Measurements from ENCODE around the gene EIF3D. TPM values are rescaled to one million over a fixed set of nuclear protein-coding genes. Genes with fewer than 3 reads are reported as not detected.
A peak's percentile ranks its signal among the peaks of the same experiment; 100 is the strongest.

The EIF3D gene
- total RNA-seq, 1 donor from 2014 or later: 82.3 TPM

- peak; percentile 92 for DNase-seq (ENCODE audit: low spot score)
- intact Hi-C loops (cut with DNase I): loop anchor here (2.0 kb wide), 1 partner anchor 170 kb away; no protein-coding TSS in a partner anchor
Observed at GRCh38 chr22:36470162-36470993, 58.6 kb downstream of the EIF3D start.

- intact Hi-C loops (cut with DNase I): loop anchor here (5.0 kb wide), 1 partner anchor 147 kb away; no protein-coding TSS in a partner anchor
- no peak for DNase-seq (ENCODE audit: low spot score)
Observed at GRCh38 chr22:36469094-36469710, 59.8 kb downstream of the EIF3D start.

GRCh38 chr22:36467946-36468345 lies 61.0 kb downstream of the EIF3D start:
- intact Hi-C loops (cut with DNase I): loop anchor here (2.0 to 5.0 kb wide), 2 partner anchors 81 to 146 kb away; partner anchors contain the start of gene MYH9
- no peak for DNase-seq (ENCODE audit: low spot score)

- intact Hi-C loops (cut with DNase I): loop anchor here (2.0 to 5.0 kb wide), 2 partner anchors 80 to 145 kb away; partner anchors contain the start of gene MYH9
Observed at GRCh38 chr22:36467042-36467810, 61.7 kb downstream of the EIF3D start.

GRCh38 chr22:36466258-36466657 lies 62.7 kb downstream of the EIF3D start:
- no peak for DNase-seq (ENCODE audit: low spot score)
- intact Hi-C loops (cut with DNase I): loop anchor here (2.0 to 5.0 kb wide), 2 partner anchors 79 to 144 kb away; partner anchors contain the start of gene MYH9

More at GRCh38 chr22:36467042-36467810, 61.7 kb downstream of the EIF3D start:
- no peak for DNase-seq (ENCODE audit: low spot score)

- intact Hi-C loops (cut with DNase I): loop anchor here (1.0 to 5.0 kb wide), 3 partner anchors 79 to 143 kb away; partner anchors contain the start of gene MYH9
- peak; percentile 93 for DNase-seq (ENCODE audit: low spot score)
Observed at GRCh38 chr22:36465232-36466021, 63.5 kb downstream of the EIF3D start.

- intact Hi-C loops (cut with DNase I): loop anchor here (1.0 to 5.0 kb wide), 2 partner anchors 133 to 142 kb away; no protein-coding TSS in a partner anchor
- DNase-seq (ENCODE audit: low spot score): no peak
Observed at GRCh38 chr22:36464715-36465231, 64.2 kb downstream of the EIF3D start.

GRCh38 chr22:36463783-36464184 lies 65.2 kb downstream of the EIF3D start:
- DNase-seq (ENCODE audit: low spot score): no peak
- intact Hi-C loops (cut with DNase I): no loop called here

GRCh38 chr22:36461665-36462649 lies 67.0 kb downstream of the EIF3D start:
- intact Hi-C loops (cut with DNase I): no loop called here
- no peak for DNase-seq (ENCODE audit: low spot score)

Other genes starting within 250 kb of the EIF3D start
- 282 TPM for gene MYH9, start 141.2 kb downstream of the EIF3D start, total RNA-seq
- gene TXN2, start 47.5 kb downstream of the EIF3D start, total RNA-seq: 92.8 TPM
- 3.8 TPM for gene FOXRED2, start 22.1 kb downstream of the EIF3D start, total RNA-seq
- gene CACNG2, start 174.6 kb upstream of the EIF3D start, total RNA-seq: not detected
- 24.7 TPM for gene IFT27, start 247.0 kb upstream of the EIF3D start, total RNA-seq